Fibroblast of gingiva (primary cell): ENCODE results near the gene C12orf54.
"Not testable (repeated sequence)": the region's sequence is repeated elsewhere in the genome, so short reads cannot be mapped to it uniquely, and the experiment has no call there.

Source experiments
- DNase-seq: peaks from one replicate; pipeline ENCODE4 v3.0.0-alpha.2; 2011; ENCODE audit warnings: low read depth

The C12orf54 gene

DNA sequence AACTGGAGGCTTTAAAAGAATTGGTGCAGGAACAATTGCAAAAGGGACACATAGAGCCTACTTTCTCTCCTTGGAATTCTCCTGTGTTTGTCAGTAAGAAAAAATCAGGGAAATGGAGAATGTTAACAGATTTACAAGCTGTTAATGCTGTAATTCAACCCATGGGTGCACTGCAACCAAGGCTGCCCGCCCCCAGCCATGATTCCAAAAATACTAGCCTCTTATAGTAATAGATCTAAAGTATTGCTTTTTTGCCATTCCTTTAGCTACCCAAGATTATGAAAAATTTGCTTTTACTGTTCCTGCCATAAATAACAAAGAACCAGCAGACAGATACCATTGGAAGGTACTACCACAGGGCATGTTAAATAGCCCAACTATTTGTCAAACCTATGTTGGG is 27.8 kb downstream of the C12orf54 start:
- no peak for DNase-seq

DNA sequence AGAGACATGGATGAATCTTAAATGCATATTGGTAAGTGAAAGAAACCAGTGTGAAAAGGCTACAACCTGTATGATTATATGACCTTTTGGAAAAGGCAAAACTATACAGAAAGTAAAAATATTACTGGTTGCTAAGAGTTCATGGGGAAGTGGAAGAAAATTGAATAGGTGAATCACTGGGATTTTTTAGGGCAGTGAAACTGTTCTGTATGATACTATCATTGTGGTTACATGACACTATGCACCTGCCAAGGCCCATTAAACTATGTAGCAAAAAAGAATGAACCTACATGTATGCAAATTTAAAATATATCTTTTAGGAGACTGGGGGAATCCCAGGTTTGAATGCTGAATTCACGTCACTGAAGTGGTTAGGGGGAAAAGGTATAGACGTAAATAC is 30.6 kb downstream of the C12orf54 start:
- DNase-seq: no peak

- DNase-seq: no peak
These were observed 32.4 kb downstream of the C12orf54 start for GRCh38 chr12:48514728-48515127.

DNA sequence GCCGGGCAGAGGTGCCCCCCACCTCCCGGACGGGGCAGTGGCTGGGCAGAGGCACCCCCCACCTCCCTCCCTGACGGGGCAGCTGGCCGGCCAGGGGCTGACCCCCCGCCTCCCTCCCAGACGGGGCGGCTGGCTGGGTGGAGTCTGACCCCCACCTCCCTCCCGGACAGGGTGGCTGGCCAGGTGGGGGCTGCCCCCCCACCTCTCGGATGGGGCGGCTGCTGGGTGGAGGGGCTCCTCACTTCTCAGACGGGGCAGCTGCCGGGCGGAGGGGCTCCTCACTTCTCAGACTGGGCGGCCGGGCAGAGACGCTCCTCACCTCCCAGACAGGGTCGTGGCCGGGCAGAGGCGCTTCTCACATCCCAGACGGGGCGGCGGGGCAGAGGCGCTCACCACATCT is 38.1 kb downstream of the C12orf54 start:
- not testable (repeated sequence) for DNase-seq

GRCh38 chr12:48525332-48525731 is 43.0 kb downstream of the C12orf54 start, which contains the start of gene OR8S1:
OR8S1 (plus strand) TSS chr12:48525632; CDS start chr12:48525632, 0 bp downstream.
- no peak for DNase-seq

- no peak for DNase-seq
These were observed 45.8 kb downstream of the C12orf54 start for GRCh38 chr12:48527891-48528670.

GRCh38 chr12:48532601-48533000 is 50.3 kb downstream of the C12orf54 start:
- DNase-seq: no peak

GRCh38 chr12:48536602-48537001 is 54.3 kb downstream of the C12orf54 start:
- DNase-seq: no peak

- no peak for DNase-seq
These were observed 60.1 kb downstream of the C12orf54 start for GRCh38 chr12:48542300-48542928.

DNA sequence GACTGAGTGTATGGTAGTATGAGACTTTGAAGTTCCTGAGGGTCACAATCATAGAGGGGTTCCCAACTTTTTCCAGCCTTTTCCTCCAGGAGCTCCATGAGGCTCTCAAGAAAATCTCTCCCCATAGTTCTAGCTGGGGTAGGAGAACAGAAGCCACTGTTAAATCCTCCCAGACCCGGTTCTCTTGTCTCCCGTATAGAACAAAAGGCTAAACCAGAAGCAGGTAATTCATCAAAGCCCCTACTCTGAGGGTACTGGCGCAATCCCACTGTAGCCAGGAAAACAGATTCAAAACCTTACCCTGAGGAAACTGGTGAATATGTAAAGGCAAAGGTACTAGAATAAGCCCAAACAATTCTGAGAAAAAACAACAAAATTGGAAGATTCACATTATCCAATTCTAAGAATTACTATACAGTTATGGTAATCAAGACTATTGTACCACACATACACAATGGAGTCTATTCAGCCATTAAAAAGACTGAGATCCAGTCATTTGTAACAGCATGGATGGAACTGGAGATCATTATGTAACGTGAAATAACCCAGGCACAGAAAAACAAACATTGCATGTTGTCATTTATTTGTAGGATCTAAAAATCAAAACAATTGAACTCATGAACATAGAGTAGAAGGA is 63.7 kb downstream of the C12orf54 start:
- DNase-seq: no peak
